SK-N-MC (cell line): Measurements from ENCODE around the gene PSPN.

Experiments used
- EZH2 ChIP-seq: fragments of 200-600 bp; sonication (generic); IDR thresholded peaks from one replicate; pipeline ENCODE4 v1.6.1; 2017; ENCODE audit warnings: antibody characterized with exemption
- FOXP2 ChIP-seq: optimal IDR thresholded peaks from 2 replicates; pipeline ENCODE3; 2011; ENCODE audit warnings: mild to moderate bottlenecking, moderate library complexity; ENCODE audit not compliant: insufficient read depth; ENCODE audit errors: extremely low read length, control extremely low read depth

DNA sequence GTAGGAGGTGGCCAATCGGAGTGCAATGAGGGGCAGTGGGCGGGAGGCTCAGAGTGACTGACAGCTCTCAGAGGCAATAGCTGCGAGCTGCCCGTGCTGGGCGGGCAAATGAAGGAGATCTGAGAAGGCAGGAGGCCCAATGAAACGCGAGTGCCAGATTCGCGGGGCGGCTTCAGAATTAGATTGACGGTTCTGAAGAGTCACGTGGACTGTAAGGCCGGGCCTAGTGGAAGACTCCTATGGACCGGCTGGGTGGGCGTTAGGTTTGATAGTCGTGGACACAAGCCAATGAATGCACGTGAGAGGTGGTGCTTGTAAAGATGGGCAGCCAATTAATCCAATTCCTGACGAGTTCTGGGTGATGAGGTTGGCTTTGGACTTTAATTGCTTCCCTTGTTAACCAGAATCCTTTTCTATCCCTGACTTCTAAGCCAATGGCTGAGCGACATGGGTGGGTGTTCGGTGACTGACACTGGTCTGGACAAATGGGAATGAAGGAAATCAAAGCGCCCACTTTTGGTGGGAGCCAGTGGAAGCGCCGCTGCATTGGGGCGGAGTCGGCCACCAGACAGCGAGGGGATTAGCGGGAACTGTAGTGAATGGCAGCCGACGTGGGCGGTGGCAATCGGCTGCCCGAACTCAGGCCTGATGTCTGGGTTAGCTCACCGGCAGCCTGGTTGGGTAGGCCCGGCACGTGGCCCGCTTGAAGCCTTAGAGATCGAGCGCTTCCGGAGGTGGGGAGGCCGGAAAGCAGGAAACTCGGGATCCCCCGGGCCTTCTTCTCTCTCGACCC is 49.4 kb upstream of the PSPN start:
- no peak for TF ChIP-seq EZH2
- TF ChIP-seq FOXP2, result no peak
